ENCODE data around the gene SLC17A8.

GRCh38 chr12:100395811-100396210 is 38.9 kb downstream of the SLC17A8 start:
- TF ChIP-seq, protein P1, sequence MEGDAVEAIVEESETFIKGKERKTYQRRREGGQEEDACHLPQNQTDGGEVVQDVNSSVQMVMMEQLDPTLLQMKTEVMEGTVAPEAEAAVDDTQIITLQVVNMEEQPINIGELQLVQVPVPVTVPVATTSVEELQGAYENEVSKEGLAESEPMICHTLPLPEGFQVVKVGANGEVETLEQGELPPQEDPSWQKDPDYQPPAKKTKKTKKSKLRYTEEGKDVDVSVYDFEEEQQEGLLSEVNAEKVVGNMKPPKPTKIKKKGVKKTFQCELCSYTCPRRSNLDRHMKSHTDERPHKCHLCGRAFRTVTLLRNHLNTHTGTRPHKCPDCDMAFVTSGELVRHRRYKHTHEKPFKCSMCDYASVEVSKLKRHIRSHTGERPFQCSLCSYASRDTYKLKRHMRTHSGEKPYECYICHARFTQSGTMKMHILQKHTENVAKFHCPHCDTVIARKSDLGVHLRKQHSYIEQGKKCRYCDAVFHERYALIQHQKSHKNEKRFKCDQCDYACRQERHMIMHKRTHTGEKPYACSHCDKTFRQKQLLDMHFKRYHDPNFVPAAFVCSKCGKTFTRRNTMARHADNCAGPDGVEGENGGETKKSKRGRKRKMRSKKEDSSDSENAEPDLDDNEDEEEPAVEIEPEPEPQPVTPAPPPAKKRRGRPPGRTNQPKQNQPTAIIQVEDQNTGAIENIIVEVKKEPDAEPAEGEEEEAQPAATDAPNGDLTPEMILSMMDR (IDR thresholded peaks at IDR 0.05; ENCODE audit: low read depth, low read length), result no peak
- no peak for TF ChIP-seq EZH2phosphoT487 (IDR thresholded peaks at IDR 0.05; ENCODE audit: low read depth)

All from OCI-LY3 (cell line).